ENCODE data around the gene RBM10. TPM values are rescaled to one million over a fixed set of nuclear protein-coding genes. Genes with fewer than 3 reads are reported as not detected.
A peak's percentile ranks its signal among the peaks of the same experiment; 100 is the strongest.

Gene RBM10
- polyA plus RNA-seq, 1 donor = 39.5 TPM

- Histone ChIP-seq H3K27me3 (ENCODE audit: control insufficient read depth, insufficient read depth, low read length) (no peaks in the 10 kb centered on the region), H3K36me3 (ENCODE audit: control insufficient read depth, insufficient read depth, low read length) (peaks cover 48% of the 10 kb centered on the region), H3K4me1 (ENCODE audit: control insufficient read depth, insufficient read depth, low read length) (peaks cover 36% of the 10 kb centered on the region), H3K27ac (ENCODE audit: low read length) (no peak overlapping the region), H3K9me3 (ENCODE audit: control insufficient read depth, low read depth, low read length) (no peaks in the 10 kb centered on the region), H3K4me3 (ENCODE audit: low read length) (no peak overlapping the region)
- no CpG with 5 or more reads among the region's 7 CpGs for WGBS (ENCODE audit: insufficient coverage, low lambda C conversion rate)
- DNase-seq = no peak
Observed at GRCh38 chrX:47197526-47197925, 52.5 kb downstream of the RBM10 start.

GRCh38 chrX:47198026-47198686 is 53.1 kb downstream of the RBM10 start:
- Histone ChIP-seq H3K4me1 (ENCODE audit: control insufficient read depth, insufficient read depth, low read length) (peaks cover 36% of the 10 kb centered on the region), H3K4me3 (ENCODE audit: low read length) (no peak overlapping the region), H3K36me3 (ENCODE audit: control insufficient read depth, insufficient read depth, low read length) (peaks cover 54% of the 10 kb centered on the region), H3K9me3 (ENCODE audit: control insufficient read depth, low read depth, low read length) (no peaks in the 10 kb centered on the region), H3K27ac (ENCODE audit: low read length) (no peak overlapping the region), H3K27me3 (ENCODE audit: control insufficient read depth, insufficient read depth, low read length) (no peaks in the 10 kb centered on the region)
- no peak for DNase-seq
- no CpG with 5 or more reads among the region's 10 CpGs for WGBS (ENCODE audit: insufficient coverage, low lambda C conversion rate)

- no peaks in the 10 kb centered on the region for H3K9me3 ChIP-seq (ENCODE audit: control insufficient read depth, low read depth, low read length)
- H3K4me1 ChIP-seq (ENCODE audit: control insufficient read depth, insufficient read depth, low read length) = peaks cover 36% of the 10 kb centered on the region
- no peak overlapping the region for H3K4me3 ChIP-seq (ENCODE audit: low read length)
- H3K27me3 ChIP-seq (ENCODE audit: control insufficient read depth, insufficient read depth, low read length) = no peaks in the 10 kb centered on the region
- no CpG with 5 or more reads among the region's 15 CpGs for WGBS (ENCODE audit: insufficient coverage, low lambda C conversion rate)
- H3K27ac ChIP-seq (ENCODE audit: low read length) = no peak overlapping the region
- H3K36me3 ChIP-seq (ENCODE audit: control insufficient read depth, insufficient read depth, low read length) = peaks cover 58% of the 10 kb centered on the region
- DNase-seq = no peak
Observed at GRCh38 chrX:47198687-47199080, 53.7 kb downstream of the RBM10 start.

- H3K36me3 ChIP-seq (ENCODE audit: control insufficient read depth, insufficient read depth, low read length) = peaks cover 61% of the 10 kb centered on the region
- H3K9me3 ChIP-seq (ENCODE audit: control insufficient read depth, low read depth, low read length) = no peaks in the 10 kb centered on the region
- no peak for DNase-seq
- H3K4me1 ChIP-seq (ENCODE audit: control insufficient read depth, insufficient read depth, low read length) = peaks cover 36% of the 10 kb centered on the region
- no peak overlapping the region for H3K4me3 ChIP-seq (ENCODE audit: low read length)
- H3K27me3 ChIP-seq (ENCODE audit: control insufficient read depth, insufficient read depth, low read length) = no peaks in the 10 kb centered on the region
- no peak overlapping the region for H3K27ac ChIP-seq (ENCODE audit: low read length)
- no CpG with 5 or more reads among the region's 10 CpGs for WGBS (ENCODE audit: insufficient coverage, low lambda C conversion rate)
Observed at GRCh38 chrX:47199286-47199685, 54.3 kb downstream of the RBM10 start.

GRCh38 chrX:47200385-47201150 is 55.5 kb downstream of the RBM10 start:
- Histone ChIP-seq H3K27ac (ENCODE audit: low read length) (peak overlapping the region; percentile 55), H3K4me1 (ENCODE audit: control insufficient read depth, insufficient read depth, low read length) (peaks cover 28% of the 10 kb centered on the region), H3K9me3 (ENCODE audit: control insufficient read depth, low read depth, low read length) (no peaks in the 10 kb centered on the region), H3K36me3 (ENCODE audit: control insufficient read depth, insufficient read depth, low read length) (peaks cover 72% of the 10 kb centered on the region), H3K27me3 (ENCODE audit: control insufficient read depth, insufficient read depth, low read length) (no peaks in the 10 kb centered on the region), H3K4me3 (ENCODE audit: low read length) (no peak overlapping the region)
- WGBS (ENCODE audit: insufficient coverage, low lambda C conversion rate) = no CpG with 5 or more reads among the region's 9 CpGs
- peak in 1 of 2 donors; percentile 42 for DNase-seq

- H3K4me3 ChIP-seq (ENCODE audit: low read length) = no peak overlapping the region
- H3K4me1 ChIP-seq (ENCODE audit: control insufficient read depth, insufficient read depth, low read length) = peaks cover 20% of the 10 kb centered on the region
- no peaks in the 10 kb centered on the region for H3K9me3 ChIP-seq (ENCODE audit: control insufficient read depth, low read depth, low read length)
- peak; percentile 45 to 79 for DNase-seq
- peak overlapping the region; percentile 55 for H3K27ac ChIP-seq (ENCODE audit: low read length)
- H3K36me3 ChIP-seq (ENCODE audit: control insufficient read depth, insufficient read depth, low read length) = peaks cover 76% of the 10 kb centered on the region
- WGBS (ENCODE audit: insufficient coverage, low lambda C conversion rate) = no CpG with 5 or more reads among the region's 9 CpGs
- H3K27me3 ChIP-seq (ENCODE audit: control insufficient read depth, insufficient read depth, low read length) = no peaks in the 10 kb centered on the region
Observed at GRCh38 chrX:47201345-47201944, 56.4 kb downstream of the RBM10 start.

- Histone ChIP-seq H3K36me3 (ENCODE audit: control insufficient read depth, insufficient read depth, low read length) (peaks cover 83% of the 10 kb centered on the region), H3K27me3 (ENCODE audit: control insufficient read depth, insufficient read depth, low read length) (no peaks in the 10 kb centered on the region), H3K4me1 (ENCODE audit: control insufficient read depth, insufficient read depth, low read length) (peaks cover 17% of the 10 kb centered on the region), H3K27ac (ENCODE audit: low read length) (no peak overlapping the region), H3K4me3 (ENCODE audit: low read length) (no peak overlapping the region), H3K9me3 (ENCODE audit: control insufficient read depth, low read depth, low read length) (no peaks in the 10 kb centered on the region)
- no peak for DNase-seq
- no CpG with 5 or more reads among the region's 11 CpGs for WGBS (ENCODE audit: insufficient coverage, low lambda C conversion rate)
Observed at GRCh38 chrX:47202316-47202715, 57.3 kb downstream of the RBM10 start.

GRCh38 chrX:47202877-47203276 is 57.9 kb downstream of the RBM10 start:
- Histone ChIP-seq H3K4me1 (ENCODE audit: control insufficient read depth, insufficient read depth, low read length) (peaks cover 16% of the 10 kb centered on the region), H3K4me3 (ENCODE audit: low read length) (no peak overlapping the region), H3K27me3 (ENCODE audit: control insufficient read depth, insufficient read depth, low read length) (no peaks in the 10 kb centered on the region), H3K36me3 (ENCODE audit: control insufficient read depth, insufficient read depth, low read length) (peaks cover 85% of the 10 kb centered on the region), H3K27ac (ENCODE audit: low read length) (no peak overlapping the region), H3K9me3 (ENCODE audit: control insufficient read depth, low read depth, low read length) (no peaks in the 10 kb centered on the region)
- DNase-seq = no peak
- WGBS (ENCODE audit: insufficient coverage, low lambda C conversion rate) = no CpG with 5 or more reads among the region's 4 CpGs

- no peaks in the 10 kb centered on the region for H3K27me3 ChIP-seq (ENCODE audit: control insufficient read depth, insufficient read depth, low read length)
- H3K4me1 ChIP-seq (ENCODE audit: control insufficient read depth, insufficient read depth, low read length) = peaks cover 13% of the 10 kb centered on the region
- DNase-seq = no peak
- H3K4me3 ChIP-seq (ENCODE audit: low read length) = no peak overlapping the region
- H3K36me3 ChIP-seq (ENCODE audit: control insufficient read depth, insufficient read depth, low read length) = peaks cover 83% of the 10 kb centered on the region
- no peaks in the 10 kb centered on the region for H3K9me3 ChIP-seq (ENCODE audit: control insufficient read depth, low read depth, low read length)
- no CpG with 5 or more reads among the region's 5 CpGs for WGBS (ENCODE audit: insufficient coverage, low lambda C conversion rate)
- H3K27ac ChIP-seq (ENCODE audit: low read length) = no peak overlapping the region
Observed at GRCh38 chrX:47204970-47205369, 59.9 kb downstream of the RBM10 start.

- no peak overlapping the region for H3K27ac ChIP-seq (ENCODE audit: low read length)
- no peaks in the 10 kb centered on the region for H3K27me3 ChIP-seq (ENCODE audit: control insufficient read depth, insufficient read depth, low read length)
- peaks cover 85% of the 10 kb centered on the region for H3K36me3 ChIP-seq (ENCODE audit: control insufficient read depth, insufficient read depth, low read length)
- no peak for DNase-seq
- H3K9me3 ChIP-seq (ENCODE audit: control insufficient read depth, low read depth, low read length) = no peaks in the 10 kb centered on the region
- no CpG with 5 or more reads among the region's 3 CpGs for WGBS (ENCODE audit: insufficient coverage, low lambda C conversion rate)
- H3K4me3 ChIP-seq (ENCODE audit: low read length) = no peak overlapping the region
- H3K4me1 ChIP-seq (ENCODE audit: control insufficient read depth, insufficient read depth, low read length) = peaks cover 6% of the 10 kb centered on the region
Observed at GRCh38 chrX:47206316-47206715, 61.3 kb downstream of the RBM10 start.
